HepG2 (cell line): ENCODE measurements around the gene ZNF211. TPM values are rescaled to one million over a fixed set of nuclear protein-coding genes. Genes with fewer than 3 reads are reported as not detected.

Experiments used
- ATAC-seq: fragments of 200-7000 bp; cut with Tn5 transposase; 3 replicates; pipeline ENCODE4 v1.9.1; 2020; ENCODE audit warnings: mild to moderate bottlenecking, moderate library complexity
- BruUV-seq: library from RNA; stranded (reverse); fragments of 400-500 nt; replicated peaks from 2 replicates; lab custom pipeline; 2021; lab: Mats Ljungman, UMichigan
- CTCF ChIA-PET: fragments of 300-600 bp; formaldehyde crosslinking; extraction: SDS; loops from one replicate; lab custom pipeline; 2021; ENCODE audit warnings: low total read pairs, inconsistent platforms, low intra/inter-chr PET ratio; lab: Yijun Ruan, JAX
- POLR2A ChIA-PET: fragments of 350-600 bp; sonication (Branson Sonifier 250); formaldehyde crosslinking; loops from one replicate; lab custom pipeline; 2020; ENCODE audit warnings: antibody characterized with exemption, inconsistent platforms; lab: Yijun Ruan, JAX
- DNase-seq: peaks from one replicate; pipeline ENCODE4 v3.0.0-alpha.2; 2015; ENCODE audit warnings: low spot score
- FAIRE-seq: peaks from 3 replicates; lab custom pipeline; 2011; peaks lifted over from hg19 to GRCh38; lab: Jason Lieb, UNC
- H2AFZ ChIP-seq: one replicate; pipeline ENCODE4 v1.6.1; 2011; ENCODE audit warnings: low read length, inconsistent platforms
- H3K27ac ChIP-seq: fragments of 300-600 bp; 3 replicates; pipeline ENCODE4 v1.8.0; 2011; ENCODE audit warnings: mixed run types, mild to moderate bottlenecking, mixed read lengths, low read length, inconsistent platforms; ENCODE audit not compliant: insufficient read depth; ENCODE audit errors: extremely low read length
- H3K27me3 ChIP-seq, 2 experiments: fragments of 200-600 bp in 1 of 2; 2 replicates in 1 of 2; 3 replicates in 1 of 2; pipeline versions ENCODE4 v1.6.0 to v1.8.0; 2011; ENCODE audit warnings: low read length in 2 of 2, mild to moderate bottlenecking in 2 of 2, moderate library complexity in 2 of 2, inconsistent platforms in 1 of 2; ENCODE audit not compliant: insufficient read depth in 2 of 2, control insufficient read depth in 1 of 2
- H3K36me3 ChIP-seq, 2 experiments: fragments of 200-600 bp in 1 of 2; replicated peaks in 1 of 2; 2 replicates in 1 of 2; 3 replicates in 1 of 2; pipeline versions ENCODE4 v1.5.1 to v1.8.0; 2011; ENCODE audit warnings: low read length in 2 of 2, inconsistent platforms in 1 of 2; ENCODE audit not compliant: insufficient read depth in 2 of 2, control insufficient read depth in 1 of 2
- H3K4me1 ChIP-seq: 2 replicates; pipeline ENCODE4 v1.5.1; 2012; ENCODE audit warnings: low read length, inconsistent platforms; ENCODE audit not compliant: insufficient read depth
- H3K4me2 ChIP-seq: 2 replicates; pipeline ENCODE4 v1.6.0; 2011; ENCODE audit warnings: low read depth, low read length, inconsistent platforms
- H3K4me3 ChIP-seq, 3 experiments: fragments of 200-600 bp in 1 of 3; sonication (generic), shearing (Covaris generic) in 1 of 3; replicated peaks in 1 of 3; 2 replicates each; pipeline ENCODE4 v1.5.1; 2011 to 2016; ENCODE audit warnings: low read length in 3 of 3, inconsistent platforms in 2 of 3, low read depth in 2 of 3, mild to moderate bottlenecking in 2 of 3, control low read depth in 1 of 3, mixed read lengths in 1 of 3; ENCODE audit not compliant: insufficient read depth in 1 of 3
- H3K79me2 ChIP-seq: one replicate; pipeline ENCODE4 v1.6.1; 2011; ENCODE audit warnings: low read length, inconsistent platforms; ENCODE audit not compliant: insufficient read depth
- H3K9ac ChIP-seq: 2 replicates; pipeline ENCODE4 v1.6.0; 2011; ENCODE audit warnings: mild to moderate bottlenecking, low read depth, low read length, inconsistent platforms; ENCODE audit not compliant: insufficient read depth
- H3K9me3 ChIP-seq: 2 replicates; pipeline ENCODE4 v1.5.1; 2012; ENCODE audit warnings: mild to moderate bottlenecking, low read length
- H4K20me1 ChIP-seq: 2 replicates; pipeline ENCODE4 v1.6.0; 2011; ENCODE audit warnings: inconsistent platforms, mild to moderate bottlenecking, low read length, moderate library complexity; ENCODE audit not compliant: insufficient read depth
- KAT2B ChIP-seq: fragments of 150-350 bp; IDR thresholded peaks from 2 replicates; pipeline ENCODE4 v1.6.1; 2014; ENCODE audit warnings: low read depth, low read length, borderline replicate concordance
- RBFOX2 ChIP-seq: fragments of 200-400 bp; formaldehyde crosslinking; IDR thresholded peaks from 2 replicates; pipeline ENCODE4 v1.6.1; 2017; ENCODE audit warnings: low read depth, mild to moderate bottlenecking, low read length
- ZNF883 ChIP-seq: sonication (generic); formaldehyde crosslinking; IDR thresholded peaks from 2 replicates; pipeline ENCODE4 v1.5.1; 2020; ENCODE audit warnings: mild to moderate bottlenecking, missing genetic modification reagents; ENCODE audit errors: not compliant biosample characterization
- WGBS: methylation state at CpG from one replicate; pipeline ENCODE4 v1.1.6; 2017; ENCODE audit warnings: low lambda C conversion rate; 5-methylcytosine and 5-hydroxymethylcytosine counted together
- in situ Hi-C: cut with HindIII; loops from 2 replicates; pipeline ENCODE4 v1.10.0; 2017; ENCODE audit warnings: low pct_unique_long_range_greater_than_20kb; ENCODE audit not compliant: extremely low pct_ligation_motif_present
- intact Hi-C: fragments of 100-400 bp; cut with micrococcal nuclease; formaldehyde crosslinking; loops from one replicate; pipeline ENCODE4 v1.10.0; 2022; ENCODE audit not compliant: unreplicated experiment
- polyA plus RNA-seq, 8 experiments: library from polyadenylated mRNA; depleted of rRNA in 3 of 8; stranded (reverse) in 7 of 8; unstranded in 1 of 8; fragments of >200 nt; fragmentation: Illumina TruSeq in 4 of 8; extraction: Trizol in 4 of 8; gene quantifications; 2 replicates each; pipeline versions ENCODE4 v1.2.1 to v1.2.3, GENCODE V29; 2011 to 2016; ENCODE audit warnings: low read depth in 4 of 8, missing spikeins in 1 of 8, mixed read lengths in 1 of 8; ENCODE audit not compliant: insufficient read depth in 1 of 8
- total RNA-seq, 5 experiments: library from RNA; depleted of rRNA; stranded (reverse); fragments of >200 nt; fragmentation: Illumina TruSeq; extraction: Trizol; gene quantifications; 2 replicates each; pipeline ENCODE4 v1.2.3, GENCODE V29; 2016; ENCODE audit warnings: low read depth in 1 of 5
- TF ChIP-seq, protein P1 (sequence below): sonication (generic); formaldehyde crosslinking; IDR thresholded peaks from 2 replicates; pipeline ENCODE4 v1.8.0; 2022; ENCODE audit warnings: missing genetic modification reagents, mild to moderate bottlenecking, borderline replicate concordance

Gene ZNF211
- total and polyA plus RNA-seq, 2 of the 13 experiments (the other 11 are each of a cell fraction or from before 2014, with no cell fraction given): 9.9 to 11.2 TPM

GRCh38 chr19:57620673-57621348 is 12.2 kb upstream of the ZNF211 start:
- peaks cover 25% of the 10 kb centered on the region for H3K4me1 ChIP-seq

DNA sequence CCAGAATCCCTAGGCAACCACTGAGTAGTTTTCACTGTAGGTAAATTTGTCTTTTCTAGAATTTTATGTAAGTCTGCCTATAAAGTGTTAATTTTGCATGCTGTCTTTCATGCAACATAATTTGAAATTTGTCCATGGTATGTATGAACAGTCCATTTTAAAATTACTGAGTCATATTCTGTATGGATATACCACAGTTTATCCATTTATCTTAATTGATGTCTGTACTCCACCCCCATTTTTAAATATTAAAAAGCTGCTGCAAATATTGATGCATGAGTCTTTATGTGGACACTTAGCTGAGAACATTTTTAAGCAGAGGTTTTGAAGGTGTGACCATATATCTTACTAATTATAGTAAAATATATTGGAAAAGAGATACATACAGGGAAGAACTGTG is 9.9 kb upstream of the ZNF211 start:
- intact Hi-C loops (no loop called here), in situ Hi-C loops (no loop called here)
- CTCF ChIA-PET: no interaction called here
- peaks cover 16% of the 10 kb centered on the region for H3K79me2 ChIP-seq
- H3K4me2 ChIP-seq: no peak overlapping the region
- no peak overlapping the region for H3K9ac ChIP-seq
- H3K9me3 ChIP-seq: no peaks in the 10 kb centered on the region
- no peaks in the 10 kb centered on the region; the same call in 1 of the 2 replicates for H4K20me1 ChIP-seq
- no peak for TF ChIP-seq KAT2B
- no peak for TF ChIP-seq ZNF883 (CRISPR knock-in tag)
- TF ChIP-seq, all 625 proteins: peak for 0
- Histone ChIP-seq H3K27ac (no peak overlapping the region), H3K27me3 (no peaks in the 10 kb centered on the region), H2AFZ (no peak overlapping the region), H3K4me1 (peaks cover 2% of the 10 kb centered on the region; the same call in 1 of the 2 replicates), H3K36me3 (peaks cover 32 to 60% of the 10 kb centered on the region in 2 experiments), H3K4me3 (no peak overlapping the region)
- BruUV-seq: no TSS peak
- DNase-seq (no peak), ATAC-seq (no peak), FAIRE-seq (no peak)
- POLR2A ChIA-PET: interaction anchor here (1.2 kb wide), 1 partner anchor 10 kb away, joined by 3 read pairs; the partner anchor contains the start of gene ZNF211

More at GRCh38 chr19:57620673-57621348, 12.2 kb upstream of the ZNF211 start:
- no peak for DNase-seq
- H3K4me2 ChIP-seq: no peak overlapping the region
- H3K27me3 ChIP-seq: no peaks in the 10 kb centered on the region
- in situ Hi-C loops: no loop called here
- H3K9me3 ChIP-seq: peaks cover 2% of the 10 kb centered on the region; the same call in 1 of the 2 replicates
- peaks cover 38% of the 10 kb centered on the region for H3K79me2 ChIP-seq
- TSS peak; percentile 8 for BruUV-seq
- no peaks in the 10 kb centered on the region; the same call in 1 of the 2 replicates for H4K20me1 ChIP-seq
- ATAC-seq: no peak
- H3K9ac ChIP-seq: no peak overlapping the region
- no peak overlapping the region for H3K27ac ChIP-seq
- H3K4me3 ChIP-seq: no peak overlapping the region
- ChIA-PET CTCF (no interaction called here), POLR2A (no interaction called here)
- H2AFZ ChIP-seq: no peak overlapping the region
- 95% methylated on average over 10 of the region's 10 CpGs for whole genome bisulfite sequencing
- peak; percentile 41; the same call in 1 of the 2 replicates for TF ChIP-seq RBFOX2
- TF ChIP-seq, protein P1, sequence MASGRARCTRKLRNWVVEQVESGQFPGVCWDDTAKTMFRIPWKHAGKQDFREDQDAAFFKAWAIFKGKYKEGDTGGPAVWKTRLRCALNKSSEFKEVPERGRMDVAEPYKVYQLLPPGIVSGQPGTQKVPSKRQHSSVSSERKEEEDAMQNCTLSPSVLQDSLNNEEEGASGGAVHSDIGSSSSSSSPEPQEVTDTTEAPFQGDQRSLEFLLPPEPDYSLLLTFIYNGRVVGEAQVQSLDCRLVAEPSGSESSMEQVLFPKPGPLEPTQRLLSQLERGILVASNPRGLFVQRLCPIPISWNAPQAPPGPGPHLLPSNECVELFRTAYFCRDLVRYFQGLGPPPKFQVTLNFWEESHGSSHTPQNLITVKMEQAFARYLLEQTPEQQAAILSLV (CRISPR knock-in tag): no peak
- TF ChIP-seq, all 625 proteins: peak for 1
- intact Hi-C loops: no loop called here
- FAIRE-seq: no peak
- peaks cover 38 to 81% of the 10 kb centered on the region in 2 experiments for H3K36me3 ChIP-seq
